ENCODE data around the gene HDAC9.
"Not testable (repeated sequence)": the region's sequence is repeated elsewhere in the genome, so short reads cannot be mapped to it uniquely, and the experiment has no call there.

HDAC9 gene

GRCh38 chr7:18903695-18904094, 408.1 kb downstream of the HDAC9 start:
- DNase-seq = no peak

- no peak for DNase-seq
Measured at GRCh38 chr7:18905316-18905943, 409.9 kb downstream of the HDAC9 start.

GRCh38 chr7:18906901-18907300, 411.4 kb downstream of the HDAC9 start:
- peak; percentile 12 for DNase-seq

GRCh38 chr7:18913106-18913505, 417.6 kb downstream of the HDAC9 start:
- no peak for DNase-seq

GRCh38 chr7:18916826-18917225, 421.3 kb downstream of the HDAC9 start:
- no peak for DNase-seq

- no peak for DNase-seq
Measured at GRCh38 chr7:18927134-18927533, 431.6 kb downstream of the HDAC9 start.

- DNase-seq = no peak
Measured at GRCh38 chr7:18936265-18936664, 440.7 kb downstream of the HDAC9 start.

- DNase-seq = no peak
Measured at GRCh38 chr7:18939771-18940592, 444.4 kb downstream of the HDAC9 start.

GRCh38 chr7:18940593-18941134, 445.1 kb downstream of the HDAC9 start:
- no peak for DNase-seq

- DNase-seq = no peak
Measured at GRCh38 chr7:18941207-18941606, 445.7 kb downstream of the HDAC9 start.

- DNase-seq = no peak
Measured at GRCh38 chr7:18948521-18948920, 453.0 kb downstream of the HDAC9 start.

GRCh38 chr7:18952846-18953245, 457.3 kb downstream of the HDAC9 start:
- no peak for DNase-seq

- DNase-seq = no peak
Measured at GRCh38 chr7:18958627-18959026, 463.1 kb downstream of the HDAC9 start.

- DNase-seq = no peak
Measured at GRCh38 chr7:18960725-18961124, 465.2 kb downstream of the HDAC9 start.

GRCh38 chr7:18962031-18962430, 466.5 kb downstream of the HDAC9 start:
- DNase-seq = no peak

- DNase-seq = no peak
Measured at GRCh38 chr7:18965657-18966056, 470.1 kb downstream of the HDAC9 start.

- not testable (repeated sequence) for DNase-seq
Measured at GRCh38 chr7:18967755-18968154, 472.2 kb downstream of the HDAC9 start.

GRCh38 chr7:18971839-18972238, 476.3 kb downstream of the HDAC9 start:
- DNase-seq = no peak

- DNase-seq = no peak
Measured at GRCh38 chr7:18974803-18975202, 479.3 kb downstream of the HDAC9 start.

GRCh38 chr7:18975276-18975675, 479.7 kb downstream of the HDAC9 start:
- DNase-seq = no peak

GRCh38 chr7:18975689-18976280, 480.2 kb downstream of the HDAC9 start:
- no peak for DNase-seq

- DNase-seq = no peak
Measured at GRCh38 chr7:18976715-18977471, 481.3 kb downstream of the HDAC9 start.

- peak; percentile 19 for DNase-seq
Measured at GRCh38 chr7:18978108-18978495, 482.6 kb downstream of the HDAC9 start.

Data from DMS53 (cell line).